Left cardiac atrium (tissue), 4 donors: ENCODE measurements around the gene DOCK8. TPM values are rescaled to one million over a fixed set of nuclear protein-coding genes. Genes with fewer than 3 reads are reported as not detected.
"Not testable (repeated sequence)": the region's sequence is repeated elsewhere in the genome, so short reads cannot be mapped to it uniquely, and the experiment has no call there.

Source experiments
- ATAC-seq, 2 donors: fragments of 200-7000 bp; cut with Tn5 transposase; one replicate each; pipeline ENCODE4 v1.9.1; 2020; ENCODE audit warnings: mild to moderate bottlenecking in 2 of 2, moderate library complexity in 2 of 2
- DNase-seq: peaks from one replicate; pipeline ENCODE4 v3.0.0-alpha.2; 2020
- intact Hi-C, 2 donors: fragments of 100-400 bp; cut with DNase I; formaldehyde crosslinking; loops; one replicate each; pipeline versions ENCODE4 v1.14.1 to v1.15.1; 2022 to 2023
- long read RNA-seq: library from polyadenylated mRNA; unstranded; transcript quantifications from one replicate; pipeline ENCODE4 v2.0.0, GENCODE V29; 2021
- total RNA-seq, 2 donors: library from RNA; stranded (reverse); fragmentation: NEBNext Ultra II Directional; extraction: Animal tissue kit (Norgen Biotek cat#: 25700); gene quantifications; one replicate each; pipeline ENCODE4 v1.2.1, GENCODE V29; 2021
- donor health status: DM: no; HTN: yes; CAD: no.
- donor health status: DM: no; HTN: yes; CAD: no; lungs with severe emphysema.
- donor health status: DM: yes; HTN: yes; CAD: no.
- donor health status: Dilated cardiomyopathy.

The DOCK8 gene
- 10 to 100 TPM in 1 of 2 donors, 1 to 10 TPM in 1; 5.5 to 14.9 TPM for total RNA-seq
- long read RNA-seq, result 0 reads

DNA sequence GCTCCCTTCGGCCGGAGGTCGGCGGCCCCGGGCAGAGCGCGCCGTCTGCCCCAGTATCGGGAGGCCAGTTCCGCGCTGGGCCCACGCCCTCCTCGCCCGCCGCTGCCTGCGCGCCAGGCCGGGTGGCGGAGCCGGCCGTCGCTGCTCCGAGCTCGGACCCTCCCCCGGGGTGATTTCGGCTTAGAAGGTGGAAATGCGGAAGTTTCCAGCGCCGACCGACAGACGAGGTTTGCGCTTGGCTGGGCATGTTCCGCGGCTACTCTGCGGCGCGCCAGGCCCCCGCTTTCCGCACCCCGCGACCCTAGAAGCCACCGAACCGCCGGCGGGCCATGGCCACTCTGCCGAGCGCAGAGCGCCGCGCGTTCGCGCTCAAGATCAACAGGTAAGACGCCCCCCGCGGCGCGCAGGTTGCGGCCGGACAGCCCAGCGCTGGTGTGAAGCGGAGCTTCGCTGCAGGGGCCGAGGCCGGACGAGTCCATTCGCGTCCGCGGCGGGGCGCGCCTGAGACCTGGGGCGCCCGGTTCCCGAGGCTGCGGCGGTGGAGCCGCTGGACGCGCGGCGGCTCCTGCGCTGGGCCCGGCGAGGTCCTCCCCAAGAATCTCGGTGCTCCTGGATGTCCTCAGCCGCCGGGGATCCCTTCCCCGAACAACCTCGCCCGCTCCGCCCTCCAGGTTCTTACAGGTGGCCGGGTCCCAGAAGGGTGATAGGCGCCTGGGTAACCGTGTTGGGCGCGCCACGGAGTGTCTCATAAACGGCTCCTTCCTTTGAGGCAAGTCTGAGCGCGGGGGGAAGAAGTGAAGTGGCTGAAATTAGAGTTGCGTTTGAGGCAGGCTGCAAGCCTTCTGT is at the start of gene DOCK8:
Gene DOCK8, plus strand, starts transcription at position 218 of the 846 bp plus-strand sequence. Its CDS starts 112 bp downstream, at position 330.
- DNase-seq, result peak; percentile 63
- intact Hi-C loops, result no loop called here
- ATAC-seq, result peak; percentile 90 to 92

DNA sequence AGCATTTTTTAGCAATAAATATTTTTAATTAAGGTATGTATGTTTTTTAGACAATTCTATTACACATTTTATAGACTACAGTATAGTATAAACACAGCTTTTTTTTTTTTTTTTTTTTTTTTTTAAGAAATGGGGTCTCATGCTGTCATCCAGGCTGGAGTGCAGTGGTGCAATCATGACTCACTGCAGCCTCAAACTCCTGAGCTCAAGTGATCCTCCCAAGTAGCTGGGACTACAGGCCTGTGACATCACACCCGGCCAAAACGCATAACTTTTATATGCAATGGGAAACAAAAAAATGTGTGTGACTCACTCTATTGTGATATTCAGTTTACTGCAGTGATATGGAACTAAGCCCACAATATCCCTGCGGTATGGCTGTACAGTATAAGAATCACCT is 44.9 kb upstream of the DOCK8 start:
- intact Hi-C loops, ATAC-seq, DNase-seq: not testable (repeated sequence)

DNA sequence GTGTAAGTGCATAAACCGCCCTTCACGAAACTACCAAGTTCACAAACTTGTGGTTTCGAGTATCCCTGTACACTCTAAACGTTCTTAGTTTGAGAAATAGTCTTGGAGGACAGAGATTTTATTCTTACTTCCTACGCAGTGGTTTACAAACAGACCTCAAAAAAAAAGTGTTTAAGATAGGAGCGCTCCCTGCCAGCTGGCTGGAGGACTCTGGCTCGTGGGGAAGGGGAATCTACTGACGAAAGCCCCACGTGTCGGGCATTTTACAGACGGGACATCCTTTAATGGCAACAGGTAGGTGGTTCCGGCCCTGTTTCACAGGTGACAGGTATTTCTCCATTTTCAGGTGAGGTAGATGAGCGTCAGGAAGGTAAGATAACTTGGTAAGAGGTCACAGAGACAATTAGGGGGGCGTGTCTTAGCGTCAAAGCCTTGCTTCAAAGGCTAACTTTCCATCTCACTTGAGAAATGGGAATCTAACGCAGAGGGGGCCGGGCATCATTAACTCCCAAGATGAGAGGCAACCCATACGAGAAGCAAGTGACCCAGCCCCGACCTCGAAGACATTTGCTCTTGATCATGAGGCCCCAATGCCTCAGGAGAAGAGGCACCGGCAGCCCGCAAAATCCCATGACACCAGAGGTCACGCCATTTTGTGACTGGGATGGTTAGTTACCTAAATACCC is 36.4 kb upstream of the DOCK8 start:
- intact Hi-C loops, ATAC-seq, DNase-seq: not testable (repeated sequence)

DNA sequence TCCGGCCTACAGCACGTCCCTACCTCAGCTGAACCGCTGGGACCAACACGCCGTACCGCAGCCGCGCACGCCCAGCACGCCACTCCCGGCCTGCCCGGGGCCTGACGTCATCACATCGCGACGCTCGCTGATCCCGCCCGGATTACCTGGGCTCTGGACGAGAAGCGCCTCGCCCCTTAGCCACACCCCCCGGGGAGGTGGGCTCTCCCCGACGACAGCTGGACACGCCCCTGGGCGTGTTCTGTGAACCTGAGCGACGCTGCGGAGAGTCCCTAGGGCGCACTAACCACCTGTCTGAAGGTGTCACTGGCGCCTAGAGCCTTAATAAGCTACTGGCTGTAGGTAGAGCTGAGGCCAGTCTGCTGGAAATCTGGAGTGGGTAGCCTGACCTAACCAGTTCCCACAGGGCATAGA is 35.7 kb upstream of the DOCK8 start, which contains the start of gene ZNG1A:
Gene ZNG1A, minus strand, starts transcription at position 87 of the 414 bp plus-strand sequence. CDS start 87 bp downstream, outside the sequence.
- ATAC-seq, intact Hi-C loops: not testable (repeated sequence)
- DNase-seq, result peak; percentile 70

DNA sequence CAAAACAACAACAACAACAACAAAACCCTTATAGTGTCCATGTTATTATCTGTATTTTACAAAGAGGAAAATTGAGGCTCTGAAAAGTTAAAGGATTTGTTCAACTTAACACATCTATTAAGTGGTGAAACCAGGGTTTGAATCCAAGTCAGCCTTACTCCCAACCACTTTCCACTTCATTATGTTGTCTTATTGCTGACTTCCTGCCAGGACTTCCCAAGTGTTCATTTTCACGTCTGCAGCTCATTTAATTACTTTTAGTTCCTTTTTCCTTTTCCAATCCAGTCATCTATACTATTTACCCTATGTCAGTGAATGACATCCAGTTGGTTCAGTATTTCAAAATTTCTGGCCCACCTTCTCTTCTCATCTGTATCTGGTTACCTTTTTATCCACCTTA is 15.1 kb upstream of the DOCK8 start:
- ATAC-seq, intact Hi-C loops, DNase-seq: not testable (repeated sequence)

DNA sequence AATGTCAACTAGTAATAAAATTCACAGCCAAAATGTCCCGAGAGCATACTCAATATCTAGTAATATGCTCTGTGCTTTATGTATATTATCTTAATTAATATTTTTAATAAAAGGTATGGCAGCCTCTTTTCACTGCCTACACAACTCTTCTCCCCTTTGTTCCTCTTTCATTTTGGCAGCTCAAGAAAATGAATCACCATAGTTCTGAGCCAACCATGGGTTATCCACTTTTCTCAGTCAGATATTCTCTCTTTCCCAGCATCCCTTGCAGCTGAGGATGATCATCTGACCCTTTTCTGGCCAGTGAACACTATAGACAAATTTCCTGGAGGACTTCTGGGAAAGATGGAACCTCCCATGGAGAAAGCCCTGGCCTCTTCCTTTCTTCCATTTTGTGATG is 8.2 kb upstream of the DOCK8 start:
- ATAC-seq (no peak), DNase-seq (no peak)
- intact Hi-C loops, result no loop called here

DNA sequence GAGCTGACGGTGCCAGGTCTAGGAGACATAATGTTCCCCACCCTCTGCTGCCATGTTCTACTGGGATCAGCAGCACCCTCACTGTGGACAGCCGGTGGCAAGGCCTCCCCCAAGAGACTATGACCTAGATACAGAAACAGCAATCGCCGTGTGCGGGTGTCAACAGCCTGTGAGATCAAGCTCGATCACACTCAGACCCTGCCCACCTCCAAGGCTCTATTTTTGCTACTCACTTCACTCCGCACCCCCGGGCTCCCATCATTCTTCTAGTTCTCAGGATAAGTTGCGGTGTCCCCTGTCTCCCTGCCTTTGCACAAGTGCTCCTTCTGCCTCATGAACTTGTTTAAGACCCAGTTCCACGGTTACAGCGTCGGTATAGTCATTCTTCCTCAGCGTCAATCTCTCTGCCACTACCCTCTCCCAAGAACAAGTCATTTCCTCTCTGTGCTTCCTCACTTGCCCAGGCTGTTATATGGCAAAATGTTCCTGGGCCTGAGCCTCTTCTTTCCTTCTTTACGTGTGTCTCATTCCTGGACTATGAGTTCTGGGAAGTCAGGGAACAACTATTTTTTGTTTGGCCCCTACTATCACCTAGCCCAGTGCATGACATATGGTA is 5.4 kb upstream of the DOCK8 start:
- DNase-seq (no peak), ATAC-seq (peak in 1 of 2 donors; percentile 31)
- intact Hi-C loops, result no loop called here

DNA sequence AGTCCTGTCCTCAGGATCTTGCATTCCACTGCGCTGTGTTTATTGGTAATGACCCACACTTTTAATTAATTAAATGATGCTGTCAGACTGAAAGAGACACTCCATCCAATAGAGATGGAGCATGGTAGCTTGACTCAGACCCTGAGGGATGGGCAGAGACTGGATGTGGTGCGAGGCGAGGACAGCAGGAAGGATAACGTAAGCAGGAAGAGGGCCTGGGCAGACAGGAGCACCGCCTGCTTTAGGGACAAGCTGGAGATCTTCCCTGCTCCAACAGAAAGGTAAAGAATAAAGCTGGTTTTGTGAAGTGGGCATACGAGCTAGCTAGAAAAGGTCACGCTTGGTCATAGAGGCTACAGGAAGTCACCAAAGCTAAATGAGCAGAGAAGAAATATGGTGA is 3.6 kb upstream of the DOCK8 start:
- intact Hi-C loops, result no loop called here
- ATAC-seq (no peak), DNase-seq (no peak)

GRCh38 chr9:211557-211956 is 3.1 kb upstream of the DOCK8 start:
- no peak for DNase-seq
- ATAC-seq, result no peak
- intact Hi-C loops, result no loop called here

- intact Hi-C loops, result no loop called here
- ATAC-seq, result no peak
Measured at GRCh38 chr9:212297-212696, 2.4 kb upstream of the DOCK8 start.

GRCh38 chr9:213901-214300 is 764 bp upstream of the DOCK8 start:
- ATAC-seq, DNase-seq, intact Hi-C loops: not testable (repeated sequence)

More at GRCh38 chr9:212297-212696, 2.4 kb upstream of the DOCK8 start:
- DNase-seq, result no peak

GRCh38 chr9:214351-214647 is 366 bp upstream of the DOCK8 start:
- DNase-seq (no peak), ATAC-seq (no peak)
- intact Hi-C loops, result no loop called here

- intact Hi-C loops, result no loop called here
- no peak for DNase-seq
- no peak for ATAC-seq
Measured at GRCh38 chr9:215631-216155, 1.0 kb downstream of the DOCK8 start.

DNA sequence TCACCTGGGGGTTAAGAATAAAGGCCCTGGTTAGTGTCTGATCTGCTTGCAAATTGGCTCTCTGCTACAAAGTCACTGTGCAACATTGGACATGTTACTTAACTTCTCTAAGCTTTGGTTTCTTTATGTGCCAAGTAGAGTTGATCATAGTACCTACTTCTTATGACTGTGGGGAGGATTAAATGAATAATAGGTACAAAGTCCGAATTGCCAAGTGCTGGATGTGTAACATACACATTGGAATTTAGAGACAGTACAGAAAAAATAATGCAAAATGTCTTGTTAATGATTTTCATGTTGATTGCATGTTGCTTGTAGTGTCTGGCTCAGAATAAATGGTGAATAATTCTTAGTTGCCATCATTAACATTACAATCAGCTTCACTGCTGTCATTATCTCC is 2.2 kb downstream of the DOCK8 start:
- ATAC-seq (no peak), DNase-seq (no peak)
- intact Hi-C loops, result no loop called here

- intact Hi-C loops, result no loop called here
- ATAC-seq (no peak), DNase-seq (no peak)
Measured at GRCh38 chr9:217950-218349, 3.3 kb downstream of the DOCK8 start.

GRCh38 chr9:219036-219435 is 4.4 kb downstream of the DOCK8 start:
- ATAC-seq, DNase-seq, intact Hi-C loops: not testable (repeated sequence)

- DNase-seq (no peak), ATAC-seq (no peak)
- intact Hi-C loops, result no loop called here
Measured at GRCh38 chr9:219670-220365, 5.2 kb downstream of the DOCK8 start.

GRCh38 chr9:221989-222776 is 7.5 kb downstream of the DOCK8 start:
- ATAC-seq, result no peak
- DNase-seq, result no peak
- intact Hi-C loops, result no loop called here
